Epidermal melanocyte (primary cell): ENCODE measurements around the gene SPATA25.
A peak's percentile ranks its signal among the peaks of the same experiment; 100 is the strongest.
"Not testable (repeated sequence)": the region's sequence is repeated elsewhere in the genome, so short reads cannot be mapped to it uniquely, and the experiment has no call there.

Source experiments
- DNase-seq: peaks from one replicate; pipeline ENCODE4 v3.0.0; 2011; ENCODE audit warnings: low spot score; ENCODE audit not compliant: insufficient read length

The SPATA25 gene

DNA sequence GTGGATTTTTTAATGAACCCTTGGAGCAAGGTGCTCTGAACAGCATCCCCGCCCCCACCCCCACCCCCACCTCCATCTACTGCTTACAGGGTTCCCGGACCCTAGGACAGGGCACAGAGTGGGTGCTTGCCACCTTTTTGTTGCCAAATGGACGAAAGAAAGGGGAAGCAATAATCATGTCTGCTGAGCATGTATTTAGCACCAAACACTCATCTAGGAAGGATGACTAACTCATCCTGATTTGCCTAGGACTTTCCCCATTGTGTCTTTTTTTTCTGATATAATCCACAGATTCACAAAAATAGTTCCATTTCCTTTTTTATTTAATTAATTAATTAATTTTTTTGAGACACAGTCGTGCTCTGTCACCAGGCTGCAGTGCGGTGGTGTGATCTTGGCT, 25.7 kb upstream of the SPATA25 start:
- DNase-seq, result no peak

- no peak for DNase-seq
Observed at GRCh38 chr20:45912344-45912682, 24.9 kb upstream of the SPATA25 start.

DNA sequence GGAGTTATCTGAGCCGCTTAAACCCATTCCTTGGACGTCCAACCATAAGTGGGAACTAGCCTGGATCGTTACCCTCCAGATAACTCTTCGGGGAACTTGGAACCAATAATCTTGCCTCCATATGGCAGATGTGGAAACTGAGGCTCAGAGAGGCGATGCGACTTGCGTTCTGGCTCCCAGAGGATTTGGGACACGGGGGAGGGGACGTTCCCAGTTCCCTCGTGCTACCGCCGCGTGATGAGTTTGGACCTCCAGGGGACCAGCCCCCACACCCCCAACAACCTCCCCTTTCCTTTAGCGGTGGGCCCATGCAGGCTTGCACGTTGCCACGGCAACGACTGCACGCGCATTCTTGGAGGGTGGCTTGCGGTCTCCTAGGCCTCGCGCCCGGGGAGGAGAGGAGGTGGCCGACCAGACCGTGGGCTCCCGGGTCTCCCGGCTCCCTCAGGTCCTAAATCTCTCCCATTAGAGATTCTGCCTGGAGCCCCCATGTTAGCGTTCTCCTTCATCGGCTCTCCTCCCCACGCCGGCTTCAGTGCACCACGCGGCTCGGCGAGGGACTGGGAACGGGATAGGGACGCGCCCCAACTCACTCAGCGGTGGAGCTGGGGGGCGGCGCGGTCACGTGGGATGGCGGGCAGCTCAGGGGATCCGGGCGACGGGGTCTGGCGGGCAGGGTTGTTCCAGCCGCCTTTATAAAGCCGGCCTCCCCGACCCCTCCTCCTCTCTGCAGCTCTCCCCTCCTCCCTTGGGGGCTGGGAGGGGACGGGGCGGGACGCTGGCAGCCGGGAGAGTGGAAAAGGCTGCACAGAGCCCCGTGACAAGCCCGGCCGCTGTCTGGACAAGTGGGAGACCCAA, 24.3 kb upstream of the SPATA25 start, which contains the start of gene PLTP:
TSS of gene PLTP (minus strand) at position 670 of the 858 bp plus-strand sequence. CDS start 703 bp downstream, outside the sequence.
- no peak for DNase-seq

- DNase-seq, result peak; percentile 91
Observed at GRCh38 chr20:45910670-45911485, 23.5 kb upstream of the SPATA25 start.

- no peak for DNase-seq
Observed at GRCh38 chr20:45909817-45910669, 22.6 kb upstream of the SPATA25 start.

DNA sequence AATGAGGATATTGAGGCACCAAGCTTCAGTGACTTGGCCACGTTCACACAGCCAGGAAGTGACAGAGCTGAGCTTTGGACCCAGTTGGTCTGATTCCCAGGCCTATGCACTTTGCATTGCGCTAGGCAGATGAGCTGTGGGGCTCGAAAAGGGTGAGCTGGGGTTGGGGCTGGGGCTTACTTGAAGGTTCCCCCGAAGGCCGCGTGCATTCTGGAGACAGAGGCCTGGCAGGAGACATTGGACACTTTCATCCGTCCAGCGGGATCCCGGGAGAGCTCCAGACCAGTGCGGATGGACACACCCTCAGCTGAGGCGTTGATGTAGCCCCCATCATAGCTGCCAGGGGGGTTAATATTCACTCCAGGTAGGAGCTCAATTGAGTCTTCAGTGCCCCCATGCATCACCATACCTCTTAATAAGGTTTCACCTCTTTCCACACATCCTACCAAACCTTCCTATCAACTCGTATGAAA, 21.9 kb upstream of the SPATA25 start:
- no peak for DNase-seq

- DNase-seq, result no peak
Observed at GRCh38 chr20:45908084-45908483, 20.7 kb upstream of the SPATA25 start.

DNA sequence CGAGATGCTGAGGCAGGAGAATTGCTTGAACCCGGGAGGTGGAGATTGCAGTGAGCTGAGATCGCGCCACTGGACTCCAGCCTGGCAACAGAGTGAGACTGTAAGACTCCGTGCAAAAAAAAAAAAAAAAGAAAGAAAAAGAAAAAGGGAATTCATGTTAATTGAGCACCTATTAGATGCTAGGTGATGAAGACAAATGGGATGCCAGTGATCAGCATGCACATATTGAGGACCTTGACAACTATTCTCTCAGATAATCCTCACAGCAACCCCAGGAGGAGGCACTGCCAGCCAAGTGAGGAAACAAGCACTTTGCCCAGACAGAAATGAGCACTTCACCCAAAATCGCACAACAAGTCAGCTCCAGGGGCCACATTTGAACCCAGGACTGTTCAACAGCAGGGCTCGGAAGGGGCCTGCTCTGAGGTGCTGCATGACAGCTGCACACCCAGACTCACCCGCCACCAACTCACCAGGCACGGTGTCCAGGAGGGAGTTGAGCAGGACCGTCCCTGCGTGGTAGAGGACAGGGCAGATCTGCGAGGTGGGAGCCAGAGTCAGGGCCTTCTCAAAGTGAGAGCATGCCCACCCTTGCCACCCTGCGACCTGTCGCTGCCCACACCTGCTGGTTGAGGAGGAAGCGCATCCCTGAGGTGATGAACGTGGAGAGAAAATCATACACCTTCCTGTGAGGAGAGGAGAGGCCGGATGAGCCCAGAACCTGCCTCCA, 20.0 kb upstream of the SPATA25 start:
- no peak for DNase-seq

- no peak for DNase-seq
Observed at GRCh38 chr20:45905505-45906079, 18.2 kb upstream of the SPATA25 start.

GRCh38 chr20:45904583-45905504, 17.4 kb upstream of the SPATA25 start:
- DNase-seq, result no peak

DNA sequence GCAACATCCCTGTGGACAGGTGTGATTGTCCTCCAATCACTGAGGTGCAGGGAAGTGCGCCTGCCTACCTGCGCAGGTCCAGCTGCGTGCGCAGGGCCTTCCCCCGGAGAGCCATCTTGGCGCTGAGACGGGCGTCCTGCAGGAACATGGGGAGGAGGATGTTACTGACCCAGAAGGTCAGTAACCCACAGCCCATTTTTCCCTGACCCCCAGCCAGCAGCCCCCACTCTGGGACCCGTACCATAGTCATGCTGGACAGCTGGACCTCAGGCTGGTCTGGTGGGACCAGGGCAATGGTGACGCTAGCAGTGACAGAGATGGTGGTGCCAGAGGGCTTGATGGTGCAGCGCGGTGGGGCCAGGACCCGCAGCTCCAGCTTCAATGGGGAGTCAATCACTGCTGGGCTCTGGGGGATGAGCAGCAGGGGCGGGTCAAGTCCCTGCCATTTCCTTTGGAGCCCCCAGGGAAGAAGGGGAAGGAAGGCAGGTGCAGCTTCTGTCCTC, 14.8 kb upstream of the SPATA25 start:
- no peak for DNase-seq

DNA sequence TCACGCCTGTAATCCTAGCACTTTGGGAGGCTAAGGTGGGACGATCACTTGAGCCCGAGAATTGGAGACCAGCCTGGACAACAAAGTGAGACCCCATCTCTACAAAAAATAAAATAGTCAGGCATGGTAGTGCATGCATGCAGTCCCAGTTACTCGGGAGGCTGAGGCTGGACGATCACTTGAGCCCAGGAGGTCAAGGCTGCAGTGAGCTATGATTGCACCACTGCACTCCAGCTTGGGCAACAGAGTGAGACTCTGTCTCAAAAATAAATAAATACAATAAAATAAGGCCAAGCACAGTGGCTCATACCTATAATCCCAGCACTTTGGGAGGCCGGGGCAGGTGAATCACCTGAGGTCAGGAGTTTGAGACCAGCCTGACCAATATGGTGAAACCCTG, 13.9 kb upstream of the SPATA25 start:
- DNase-seq, result not testable (repeated sequence)

DNA sequence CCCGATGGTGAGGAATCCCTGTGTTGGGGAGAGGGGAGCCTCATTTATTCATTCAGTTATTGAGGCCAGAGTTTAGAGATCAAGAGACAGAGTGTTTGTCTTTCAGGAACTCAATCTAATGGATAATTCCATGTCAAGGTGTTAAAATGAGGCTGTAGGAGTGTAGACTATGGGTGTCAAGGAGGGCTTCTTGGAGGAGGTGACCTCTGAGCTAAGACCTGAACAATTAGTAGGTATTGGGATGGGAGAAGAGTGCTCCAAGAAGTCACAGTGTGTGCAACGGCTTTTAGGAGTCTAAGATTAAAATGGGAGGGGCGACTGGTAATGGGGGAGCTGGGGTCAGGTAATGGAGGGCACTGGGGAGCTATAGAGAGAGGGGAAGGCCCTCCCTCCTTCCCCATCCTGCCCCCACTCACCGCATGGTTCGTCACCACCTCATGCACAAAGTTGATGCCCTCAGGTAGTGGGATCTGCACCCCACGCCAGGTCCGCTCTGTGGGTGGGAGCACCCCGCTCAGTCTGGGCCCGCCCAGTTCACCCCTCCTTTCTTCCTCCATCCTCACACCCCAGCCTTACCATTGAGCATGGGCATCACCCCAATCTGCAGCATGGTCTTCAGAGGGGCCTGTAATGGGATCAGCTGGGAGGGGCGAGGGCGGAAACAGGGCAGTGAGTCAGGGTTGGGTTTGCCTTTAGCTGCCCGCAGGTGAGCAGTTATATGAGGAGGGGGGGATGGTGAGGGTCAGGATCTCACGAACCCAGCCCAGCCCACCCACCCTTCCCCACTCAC, 11.8 kb upstream of the SPATA25 start:
- no peak for DNase-seq

DNA sequence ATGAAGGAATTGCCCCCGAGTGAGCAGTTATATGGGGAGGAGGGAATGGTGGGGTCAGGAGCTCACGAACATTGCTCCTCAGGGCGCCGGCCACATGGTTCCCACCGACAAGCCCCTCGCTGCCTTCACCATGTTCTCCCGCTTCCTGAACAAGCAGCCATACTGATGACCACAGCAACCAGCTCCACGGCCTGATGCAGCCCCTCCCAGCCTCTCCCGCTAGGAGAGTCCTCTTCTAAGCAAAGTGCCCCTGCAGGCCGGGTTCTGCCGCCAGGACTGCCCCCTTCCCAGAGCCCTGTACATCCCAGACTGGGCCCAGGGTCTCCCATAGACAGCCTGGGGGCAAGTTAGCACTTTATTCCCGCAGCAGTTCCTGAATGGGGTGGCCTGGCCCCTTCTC, 10.9 kb upstream of the SPATA25 start:
- no peak for DNase-seq

DNA sequence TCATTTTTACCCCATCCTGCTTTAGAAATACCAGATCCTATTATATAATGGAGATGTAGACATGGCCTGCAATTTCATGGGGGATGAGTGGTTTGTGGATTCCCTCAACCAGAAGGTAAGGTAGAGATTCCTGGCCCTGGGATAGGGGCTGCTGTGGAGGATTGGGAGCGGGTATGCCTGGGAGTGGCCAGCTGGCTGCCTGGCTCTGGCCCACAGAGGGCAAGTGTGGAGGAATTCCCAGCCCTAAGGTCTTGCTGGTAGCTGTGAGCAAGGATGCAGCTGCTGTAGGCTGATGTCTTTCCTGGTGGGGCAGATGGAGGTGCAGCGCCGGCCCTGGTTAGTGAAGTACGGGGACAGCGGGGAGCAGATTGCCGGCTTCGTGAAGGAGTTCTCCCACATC, 10.3 kb upstream of the SPATA25 start:
- DNase-seq, result no peak

DNA sequence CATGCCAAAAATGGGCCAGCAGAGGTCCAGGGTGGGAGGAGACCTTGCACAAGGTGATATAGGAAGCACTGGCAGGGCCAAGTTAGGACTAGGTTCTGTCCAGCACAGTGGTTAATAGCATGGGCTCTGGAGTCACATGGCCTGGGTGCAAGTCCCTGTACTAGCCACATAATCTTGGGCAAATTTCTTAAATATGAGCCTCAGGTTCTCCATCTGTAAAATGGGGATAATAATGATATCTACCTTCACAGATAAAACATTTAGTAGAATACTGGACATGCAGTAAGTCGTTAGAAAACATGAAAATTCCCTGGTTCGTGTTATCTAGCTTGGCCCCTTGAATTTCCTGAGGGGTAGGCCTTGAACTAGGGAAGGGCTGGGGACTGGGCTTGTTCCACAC, 9.9 kb upstream of the SPATA25 start:
- no peak for DNase-seq

DNA sequence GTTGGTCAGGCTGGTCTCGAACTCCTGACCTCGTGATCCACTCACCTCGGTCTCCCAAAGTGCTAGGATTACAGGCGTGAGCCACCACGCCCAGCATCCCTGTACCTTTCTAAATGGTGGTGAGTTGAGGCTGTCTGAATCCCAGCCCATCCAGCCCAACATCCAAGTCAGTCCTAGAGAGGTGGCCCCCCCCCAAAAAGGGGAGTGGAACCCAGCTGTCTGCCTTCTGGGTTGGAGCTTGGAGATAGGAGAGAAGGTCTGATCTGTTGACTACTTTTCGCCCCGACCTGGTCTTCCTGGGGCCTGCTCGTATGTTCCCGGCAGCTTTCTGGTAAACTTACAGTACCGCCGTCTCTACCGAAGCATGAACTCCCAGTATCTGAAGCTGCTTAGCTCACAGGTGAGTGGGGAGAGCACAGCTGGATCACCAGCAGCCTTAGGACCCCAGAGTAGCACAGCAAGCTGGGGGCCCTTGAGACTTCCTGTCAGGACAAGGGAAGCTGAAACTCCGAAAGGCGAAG, 9.3 kb upstream of the SPATA25 start:
- DNase-seq, result no peak

- no peak for DNase-seq
Observed at GRCh38 chr20:45894797-45895196, 7.4 kb upstream of the SPATA25 start.
